ENCODE data around the gene KATNA1. TPM values are rescaled to one million over a fixed set of nuclear protein-coding genes. Genes with fewer than 3 reads are reported as not detected.

Gene KATNA1
- total and polyA plus RNA-seq, 4 donors, result 10.5 to 28.1 (median 12.4) TPM

GRCh38 chr6:149628875-149629510, 19.5 kb downstream of the KATNA1 start:
- Histone ChIP-seq H3K36me3 (ENCODE audit: control insufficient read depth in 4 of 4, insufficient read depth in 4 of 4, low read length in 4 of 4) (peaks cover 2 to 13% (median 9%) of the 10 kb centered on the region in 4 donors), H3K27me3 (ENCODE audit: control insufficient read depth in 3 of 3, insufficient read depth in 3 of 3, low read length in 2 of 3) (no peaks in the 10 kb centered on the region), H3K9me3 (ENCODE audit: control insufficient read depth in 4 of 4, insufficient read depth in 3 of 4, low read length in 3 of 4) (no peaks in the 10 kb centered on the region), H3K4me3 (no peak overlapping the region), H3K4me1 (ENCODE audit: control insufficient read depth in 5 of 5, insufficient read depth in 5 of 5, low read length in 5 of 5) (no peaks in the 10 kb centered on the region), H3K27ac (ENCODE audit: low read depth in 1 of 2, low read length in 1 of 2) (no peak overlapping the region), H3K9ac (ENCODE audit: insufficient read depth in 1 of 2, low read length in 2 of 2) (no peak overlapping the region)
- DNase-seq (no peak), ATAC-seq (ENCODE audit: insufficient read depth, low FRiP score) (no peak)
- WGBS, 2 donors, result 72 to 85% methylated on average over 4 of the region's 4 CpGs
- no peak for TF ChIP-seq CTCF (IDR thresholded peaks at IDR 0.05; ENCODE audit: control extremely low read depth, extremely low read depth)

- no peak overlapping the region for H3K9ac ChIP-seq (ENCODE audit: insufficient read depth in 1 of 2, low read length in 2 of 2)
- DNase-seq, result no peak
- ATAC-seq (ENCODE audit: insufficient read depth, low FRiP score), result no peak
- no peak overlapping the region for H3K27ac ChIP-seq (ENCODE audit: low read depth in 1 of 2, low read length in 1 of 2)
- no peaks in the 10 kb centered on the region for H3K27me3 ChIP-seq (ENCODE audit: control insufficient read depth in 3 of 3, insufficient read depth in 3 of 3, low read length in 2 of 3)
- peaks cover 4 to 13% (median 11%) of the 10 kb centered on the region in 4 donors for H3K36me3 ChIP-seq (ENCODE audit: control insufficient read depth in 4 of 4, insufficient read depth in 4 of 4, low read length in 4 of 4)
- no peak for TF ChIP-seq CTCF (IDR thresholded peaks at IDR 0.05; ENCODE audit: control extremely low read depth, extremely low read depth)
- H3K9me3 ChIP-seq (ENCODE audit: control insufficient read depth in 4 of 4, insufficient read depth in 3 of 4, low read length in 3 of 4), result no peaks in the 10 kb centered on the region
- H3K4me1 ChIP-seq (ENCODE audit: control insufficient read depth in 5 of 5, insufficient read depth in 5 of 5, low read length in 5 of 5), result no peaks in the 10 kb centered on the region
- H3K4me3 ChIP-seq, result no peak overlapping the region
Measured at GRCh38 chr6:149627672-149628071, 20.8 kb downstream of the KATNA1 start.

- DNase-seq, result no peak
- no peaks in the 10 kb centered on the region for H3K27me3 ChIP-seq (ENCODE audit: control insufficient read depth in 3 of 3, insufficient read depth in 3 of 3, low read length in 2 of 3)
- peaks cover 0 to 7% (median 1%) of the 10 kb centered on the region in 4 donors for H3K9me3 ChIP-seq (ENCODE audit: control insufficient read depth in 4 of 4, insufficient read depth in 3 of 4, low read length in 3 of 4)
- H3K27ac ChIP-seq (ENCODE audit: low read depth in 1 of 2, low read length in 1 of 2), result no peak overlapping the region
- H3K9ac ChIP-seq (ENCODE audit: insufficient read depth in 1 of 2, low read length in 2 of 2), result no peak overlapping the region
- WGBS, 2 donors, result 81 to 95% methylated on average over 5 of the region's 5 CpGs
- H3K4me1 ChIP-seq (ENCODE audit: control insufficient read depth in 5 of 5, insufficient read depth in 5 of 5, low read length in 5 of 5), result peaks cover 0 to 10% (median 0%) of the 10 kb centered on the region in 5 donors
- H3K4me3 ChIP-seq, result no peak overlapping the region
- H3K36me3 ChIP-seq (ENCODE audit: control insufficient read depth in 4 of 4, insufficient read depth in 4 of 4, low read length in 4 of 4), result peaks cover 6 to 17% (median 10%) of the 10 kb centered on the region in 4 donors
- no peak for ATAC-seq (ENCODE audit: insufficient read depth, low FRiP score)
- TF ChIP-seq CTCF (IDR thresholded peaks at IDR 0.05; ENCODE audit: control extremely low read depth, extremely low read depth), result no peak
Measured at GRCh38 chr6:149615805-149616204, 32.7 kb downstream of the KATNA1 start.

- Histone ChIP-seq H3K9ac (ENCODE audit: insufficient read depth in 1 of 2, low read length in 2 of 2) (no peak overlapping the region), H3K27ac (ENCODE audit: low read depth in 1 of 2, low read length in 1 of 2) (no peak overlapping the region), H3K27me3 (ENCODE audit: control insufficient read depth in 3 of 3, insufficient read depth in 3 of 3, low read length in 2 of 3) (no peaks in the 10 kb centered on the region), H3K36me3 (ENCODE audit: control insufficient read depth in 4 of 4, insufficient read depth in 4 of 4, low read length in 4 of 4) (peaks cover 0 to 8% (median 6%) of the 10 kb centered on the region in 4 donors), H3K4me1 (ENCODE audit: control insufficient read depth in 5 of 5, insufficient read depth in 5 of 5, low read length in 5 of 5) (peaks cover 0 to 10% (median 0%) of the 10 kb centered on the region in 5 donors), H3K4me3 (no peak overlapping the region), H3K9me3 (ENCODE audit: control insufficient read depth in 4 of 4, insufficient read depth in 3 of 4, low read length in 3 of 4) (peaks cover 0 to 7% (median 1%) of the 10 kb centered on the region in 4 donors)
- no peak for TF ChIP-seq CTCF (IDR thresholded peaks at IDR 0.05; ENCODE audit: control extremely low read depth, extremely low read depth)
- 92 to 94% methylated on average over 4 of the region's 4 CpGs for WGBS, 2 donors
- no peak for DNase-seq
- no peak for ATAC-seq (ENCODE audit: insufficient read depth, low FRiP score)
Measured at GRCh38 chr6:149614337-149614736, 34.2 kb downstream of the KATNA1 start.

All from lung (tissue), 12 donors.